Colonic mucosa (tissue), 4 donors: ENCODE measurements around the gene TMUB2. TPM values are rescaled to one million over a fixed set of nuclear protein-coding genes. Genes with fewer than 3 reads are reported as not detected.
"Not testable (repeated sequence)": the region's sequence is repeated elsewhere in the genome, so short reads cannot be mapped to it uniquely, and the experiment has no call there.

Experiments used
- DNase-seq: peaks from one replicate; pipeline ENCODE4 v3.0.0-alpha.2; 2020
- H3K27ac ChIP-seq: fragments of 200-600 bp; one replicate; pipeline ENCODE4 v1.8.0; 2021
- H3K27me3 ChIP-seq: fragments of 200-600 bp; one replicate; pipeline ENCODE4 v1.8.0; 2021
- H3K36me3 ChIP-seq: fragments of 200-600 bp; one replicate; pipeline ENCODE4 v1.8.0; 2021
- H3K4me1 ChIP-seq: fragments of 200-600 bp; one replicate; pipeline ENCODE4 v1.8.0; 2021; ENCODE audit warnings: mild to moderate bottlenecking
- H3K4me3 ChIP-seq: fragments of 200-600 bp; one replicate; pipeline ENCODE4 v1.8.0; 2021
- H3K9ac ChIP-seq, 2 donors: one replicate each; pipeline ENCODE4 v1.7.0; 2013; ENCODE audit warnings: control low read depth in 2 of 2, low read depth in 2 of 2, low read length in 2 of 2
- H3K9me3 ChIP-seq: fragments of 200-600 bp; one replicate; pipeline ENCODE4 v1.8.0; 2021
- CTCF ChIP-seq: fragments of 200-600 bp; IDR thresholded peaks from one replicate; pipeline ENCODE4 v1.8.0; 2022; ENCODE audit warnings: antibody characterized with exemption, mild to moderate bottlenecking
- intact Hi-C: fragments of 100-400 bp; cut with DNase I; formaldehyde crosslinking; loops from one replicate; pipeline ENCODE4 v1.14.1; 2022
- total RNA-seq, 2 donors: library from RNA; stranded (reverse); fragmentation: NEBNext Ultra II Directional in 1 of 2; extraction: Animal tissue kit (Norgen Biotek cat#: 25700) in 1 of 2; gene quantifications; one replicate each; pipeline ENCODE4 v1.2.1, GENCODE V29; 2021
- donor health status: healthy.
- donor health status: DM: no; HTN: no; CAD: no.
- donor health status: DM: no; HTN: no; CAD: no.

Gene TMUB2
- total RNA-seq, 2 donors from 2014 or later: 37.0 to 44.5 TPM

GRCh38 chr17:44147812-44148211 is 39.0 kb upstream of the TMUB2 start:
- Histone ChIP-seq H3K27me3 (no peaks in the 10 kb centered on the region), H3K27ac (no peak overlapping the region), H3K36me3 (no peaks in the 10 kb centered on the region), H3K9me3 (no peaks in the 10 kb centered on the region), H3K4me3 (no peak overlapping the region), H3K9ac (no peak overlapping the region), H3K4me1 (no peaks in the 10 kb centered on the region)
- DNase-seq: no peak
- TF ChIP-seq CTCF: no peak
- intact Hi-C loops: no loop called here

GRCh38 chr17:44149066-44149465 is 37.7 kb upstream of the TMUB2 start:
- H3K36me3 ChIP-seq, intact Hi-C loops, H3K4me3 ChIP-seq, H3K4me1 ChIP-seq, H3K9ac ChIP-seq, DNase-seq, H3K27me3 ChIP-seq, H3K9me3 ChIP-seq, H3K27ac ChIP-seq: not testable (repeated sequence)

- Histone ChIP-seq H3K9me3 (no peaks in the 10 kb centered on the region), H3K27me3 (no peaks in the 10 kb centered on the region), H3K36me3 (no peaks in the 10 kb centered on the region), H3K4me3 (no peak overlapping the region), H3K4me1 (no peaks in the 10 kb centered on the region), H3K9ac (no peak overlapping the region), H3K27ac (no peak overlapping the region)
- TF ChIP-seq CTCF: no peak
- intact Hi-C loops: no loop called here
- DNase-seq: no peak
Observed at GRCh38 chr17:44149750-44150329, 36.9 kb upstream of the TMUB2 start.

- Histone ChIP-seq H3K4me3 (no peak overlapping the region), H3K27me3 (no peaks in the 10 kb centered on the region), H3K4me1 (no peaks in the 10 kb centered on the region), H3K9me3 (no peaks in the 10 kb centered on the region), H3K9ac (no peak overlapping the region), H3K36me3 (no peaks in the 10 kb centered on the region), H3K27ac (no peak overlapping the region)
- intact Hi-C loops: no loop called here
- no peak for DNase-seq
- no peak for TF ChIP-seq CTCF
Observed at GRCh38 chr17:44152875-44153274, 33.9 kb upstream of the TMUB2 start.

- no peak for TF ChIP-seq CTCF
- Histone ChIP-seq H3K27me3 (no peaks in the 10 kb centered on the region), H3K9me3 (no peaks in the 10 kb centered on the region), H3K4me3 (no peak overlapping the region), H3K27ac (no peak overlapping the region), H3K9ac (no peak overlapping the region), H3K4me1 (no peaks in the 10 kb centered on the region), H3K36me3 (no peaks in the 10 kb centered on the region)
- intact Hi-C loops: no loop called here
- no peak for DNase-seq
Observed at GRCh38 chr17:44155488-44155887, 31.3 kb upstream of the TMUB2 start.

GRCh38 chr17:44159519-44160210 is 27.1 kb upstream of the TMUB2 start:
- H3K4me3 ChIP-seq: no peak overlapping the region
- no peak for DNase-seq
- no peak for TF ChIP-seq CTCF
- H3K27ac ChIP-seq: no peak overlapping the region
- intact Hi-C loops: no loop called here
- no peaks in the 10 kb centered on the region for H3K27me3 ChIP-seq
- H3K4me1 ChIP-seq: no peaks in the 10 kb centered on the region
- H3K36me3 ChIP-seq: no peaks in the 10 kb centered on the region
- no peak overlapping the region for H3K9ac ChIP-seq
- no peaks in the 10 kb centered on the region for H3K9me3 ChIP-seq
